Fibroblast of villous mesenchyme (primary cell): ENCODE measurements around the gene POLE. TPM values are rescaled to one million over a fixed set of nuclear protein-coding genes. Genes with fewer than 3 reads are reported as not detected.
A peak's percentile ranks its signal among the peaks of the same experiment; 100 is the strongest.

ENCODE experiments used
- DNase-seq: peaks from one replicate; pipeline ENCODE4 v3.0.0-alpha.2; 2010; ENCODE audit warnings: low read depth
- H3K4me3 ChIP-seq: 2 replicates; pipeline ENCODE4 v1.5.1; 2011; ENCODE audit warnings: low read depth, mild to moderate bottlenecking, low read length
- total RNA-seq: library from RNA; depleted of rRNA; stranded (reverse); fragments of >200 nt; gene quantifications from 2 replicates; pipeline ENCODE4 v1.2.3, GENCODE V29; 2012
- TF ChIP-seq, protein P1 (sequence below): IDR thresholded peaks from 2 replicates; pipeline ENCODE4 v1.5.1; 2012; ENCODE audit warnings: low read depth, mild to moderate bottlenecking, low read length; ENCODE audit not compliant: insufficient read depth

The POLE gene
- total RNA-seq, 1 donor = 26.3 TPM

GRCh38 chr12:132730353-132730752, 43.2 kb upstream of the POLE start:
- TF ChIP-seq, protein P1, sequence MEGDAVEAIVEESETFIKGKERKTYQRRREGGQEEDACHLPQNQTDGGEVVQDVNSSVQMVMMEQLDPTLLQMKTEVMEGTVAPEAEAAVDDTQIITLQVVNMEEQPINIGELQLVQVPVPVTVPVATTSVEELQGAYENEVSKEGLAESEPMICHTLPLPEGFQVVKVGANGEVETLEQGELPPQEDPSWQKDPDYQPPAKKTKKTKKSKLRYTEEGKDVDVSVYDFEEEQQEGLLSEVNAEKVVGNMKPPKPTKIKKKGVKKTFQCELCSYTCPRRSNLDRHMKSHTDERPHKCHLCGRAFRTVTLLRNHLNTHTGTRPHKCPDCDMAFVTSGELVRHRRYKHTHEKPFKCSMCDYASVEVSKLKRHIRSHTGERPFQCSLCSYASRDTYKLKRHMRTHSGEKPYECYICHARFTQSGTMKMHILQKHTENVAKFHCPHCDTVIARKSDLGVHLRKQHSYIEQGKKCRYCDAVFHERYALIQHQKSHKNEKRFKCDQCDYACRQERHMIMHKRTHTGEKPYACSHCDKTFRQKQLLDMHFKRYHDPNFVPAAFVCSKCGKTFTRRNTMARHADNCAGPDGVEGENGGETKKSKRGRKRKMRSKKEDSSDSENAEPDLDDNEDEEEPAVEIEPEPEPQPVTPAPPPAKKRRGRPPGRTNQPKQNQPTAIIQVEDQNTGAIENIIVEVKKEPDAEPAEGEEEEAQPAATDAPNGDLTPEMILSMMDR = no peak
- DNase-seq = no peak
- no peak overlapping the region for H3K4me3 ChIP-seq

- no peak overlapping the region for H3K4me3 ChIP-seq
- TF ChIP-seq, protein P1 = no peak
- no peak for DNase-seq
Observed at GRCh38 chr12:132729541-132730320, 42.6 kb upstream of the POLE start.

- TF ChIP-seq, protein P1 = no peak
- H3K4me3 ChIP-seq = no peak overlapping the region
- DNase-seq = no peak
Observed at GRCh38 chr12:132728502-132728901, 41.4 kb upstream of the POLE start.

GRCh38 chr12:132727091-132727794, 40.1 kb upstream of the POLE start:
- TF ChIP-seq, protein P1 = no peak
- DNase-seq = no peak
- H3K4me3 ChIP-seq = no peak overlapping the region

GRCh38 chr12:132726386-132726785, 39.2 kb upstream of the POLE start:
- no peak for DNase-seq
- TF ChIP-seq, protein P1 = no peak

DNA sequence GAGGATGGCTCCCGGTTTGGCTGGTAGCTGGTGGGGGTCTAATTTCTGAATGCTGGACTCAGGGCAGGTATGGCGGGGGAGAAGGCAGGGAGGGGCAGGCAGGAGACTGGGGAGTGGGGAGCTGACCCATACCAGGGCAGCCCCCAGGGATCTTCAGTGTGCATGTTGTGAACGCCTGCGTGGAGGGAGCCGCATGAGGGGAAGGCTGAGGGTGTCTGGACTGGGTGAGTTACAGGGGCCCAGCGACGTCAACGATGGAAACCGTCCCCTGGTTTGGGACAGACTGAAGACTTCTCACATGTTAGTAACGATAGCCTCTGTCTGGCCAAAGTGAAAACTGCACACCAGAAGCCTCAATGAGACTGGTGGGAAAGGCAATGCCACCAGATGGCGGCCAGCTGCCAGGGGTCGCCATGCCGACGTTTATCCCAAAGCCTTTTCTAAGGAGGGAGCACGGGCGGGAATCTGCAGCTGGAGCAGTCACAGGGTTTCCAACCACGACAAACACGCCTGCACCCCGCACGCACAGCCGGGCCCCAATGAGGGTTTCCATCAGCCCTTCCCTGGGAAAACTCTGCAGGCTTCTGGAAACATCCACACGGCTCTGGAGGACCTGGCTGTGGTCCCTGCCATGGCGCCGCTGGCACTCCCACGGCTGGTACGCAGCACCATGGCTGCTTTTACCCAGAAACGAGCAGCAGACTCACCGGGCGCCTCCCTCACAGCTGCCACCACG, 37.5 kb upstream of the POLE start:
- DNase-seq = peak; percentile 31
- TF ChIP-seq, protein P1 = no peak
- no peak overlapping the region for H3K4me3 ChIP-seq

More at GRCh38 chr12:132726386-132726785, 39.2 kb upstream of the POLE start:
- no peak overlapping the region for H3K4me3 ChIP-seq
